Measurements from ENCODE around the gene SPO11.

The SPO11 gene

GRCh38 chr20:57312138-57312537 lies 17.5 kb upstream of the SPO11 start:
- DNase-seq = no peak

- no peak for DNase-seq
Measured at GRCh38 chr20:57313230-57313629, 16.4 kb upstream of the SPO11 start.

- no peak for DNase-seq
Measured at GRCh38 chr20:57313951-57314350, 15.7 kb upstream of the SPO11 start.

GRCh38 chr20:57315083-57315975 lies 14.3 kb upstream of the SPO11 start:
- DNase-seq = no peak

GRCh38 chr20:57315976-57316480 lies 13.6 kb upstream of the SPO11 start:
- DNase-seq = no peak

GRCh38 chr20:57316795-57317201 lies 12.8 kb upstream of the SPO11 start:
- DNase-seq = no peak

GRCh38 chr20:57317316-57317788 lies 12.3 kb upstream of the SPO11 start:
- DNase-seq = no peak

- no peak for DNase-seq
Measured at GRCh38 chr20:57317789-57318371, 11.7 kb upstream of the SPO11 start.

GRCh38 chr20:57319584-57319983 lies 10.0 kb upstream of the SPO11 start:
- no peak for DNase-seq

GRCh38 chr20:57320358-57320757 lies 9.2 kb upstream of the SPO11 start:
- DNase-seq = no peak

- DNase-seq = no peak
Measured at GRCh38 chr20:57321142-57321541, 8.5 kb upstream of the SPO11 start.

- DNase-seq = no peak
Measured at GRCh38 chr20:57322476-57322875, 7.1 kb upstream of the SPO11 start.

GRCh38 chr20:57323034-57323433 lies 6.6 kb upstream of the SPO11 start:
- DNase-seq = no peak

GRCh38 chr20:57325632-57326356 lies 3.8 kb upstream of the SPO11 start:
- no peak for DNase-seq

- DNase-seq = no peak
Measured at GRCh38 chr20:57326667-57327455, 2.7 kb upstream of the SPO11 start.

- no peak for DNase-seq
Measured at GRCh38 chr20:57327820-57328219, 1.8 kb upstream of the SPO11 start.

- DNase-seq = no peak
Measured at GRCh38 chr20:57330998-57331397, 1.4 kb downstream of the SPO11 start.

- no peak for DNase-seq
Measured at GRCh38 chr20:57332105-57333089, 2.8 kb downstream of the SPO11 start.

- peak; percentile 28 for DNase-seq
Measured at GRCh38 chr20:57335392-57335791, 5.8 kb downstream of the SPO11 start.

GRCh38 chr20:57341663-57342062 lies 12.1 kb downstream of the SPO11 start:
- no peak for DNase-seq

GRCh38 chr20:57342829-57343228 lies 13.2 kb downstream of the SPO11 start:
- DNase-seq = no peak
